Right lobe of liver (tissue), 6 donors: ENCODE results near the gene AP5Z1. TPM values are rescaled to one million over a fixed set of nuclear protein-coding genes. Genes with fewer than 3 reads are reported as not detected.

Experiments
- ATAC-seq, 4 donors: fragments of 200-7000 bp; cut with Tn5 transposase; one replicate each; pipeline ENCODE4 v1.9.1; 2020; ENCODE audit warnings: mild to moderate bottlenecking in 4 of 4, moderate library complexity in 4 of 4
- DNase-seq, 3 donors: peaks; one replicate each; pipeline ENCODE4 v3.0.0-alpha.2; 2020
- H3K27ac ChIP-seq, 3 donors: fragments of 200-600 bp; one replicate each; pipeline ENCODE4 v1.8.0; 2022
- H3K27me3 ChIP-seq, 2 donors: fragments of 200-600 bp; one replicate each; pipeline ENCODE4 v1.8.0; 2022
- H3K36me3 ChIP-seq, 4 donors: fragments of 200-600 bp; sonication (generic) in 1 of 4; one replicate each; pipeline versions ENCODE4 v1.5.1 to v1.8.0; 2017 to 2022; ENCODE audit warnings: control low read depth in 1 of 4
- H3K4me1 ChIP-seq, 4 donors: fragments of 200-600 bp; sonication (generic) in 1 of 4; one replicate each; pipeline versions ENCODE4 v1.5.1 to v1.8.0; 2017 to 2022; ENCODE audit warnings: control low read depth in 1 of 4
- H3K4me3 ChIP-seq, 3 donors: fragments of 200-600 bp; one replicate each; pipeline ENCODE4 v1.8.0; 2022
- H3K9me3 ChIP-seq, 4 donors: fragments of 200-600 bp; sonication (generic) in 1 of 4; one replicate each; pipeline versions ENCODE4 v1.5.1 to v1.8.0; 2017 to 2022; ENCODE audit warnings: control low read depth in 1 of 4
- POLR2A ChIP-seq: fragments of 450-650 bp; IDR thresholded peaks from one replicate; pipeline ENCODE4 v1.6.1; 2017; ENCODE audit warnings: antibody characterized with exemption, mild to moderate bottlenecking
- WGBS: methylation state at CpG from one replicate; pipeline ENCODE4 v1.1.6; 2018; ENCODE audit warnings: low coverage, low lambda C conversion rate; ENCODE audit not compliant: insufficient coverage; ENCODE audit errors: missing lambda C conversion rate; 5-methylcytosine and 5-hydroxymethylcytosine counted together
- intact Hi-C, 2 donors: fragments of 100-400 bp; cut with DNase I; formaldehyde crosslinking; loops; one replicate each; pipeline versions ENCODE4 v1.11.2 to v1.14.1; 2022
- total RNA-seq, 6 experiments: library from RNA; depleted of rRNA in 2 of 6; stranded (reverse); fragments of >200 nt in 2 of 6; fragmentation: NEBNext Ultra II Directional in 3 of 6; extraction: Animal tissue kit (Norgen Biotek cat#: 25700) in 3 of 6; gene quantifications; one replicate each; pipeline versions ENCODE4 v1.1.0 to v1.2.4, GENCODE V29; 2016 to 2023
- TF ChIP-seq, protein P1 (sequence below), 4 donors: fragments of 200-600 bp in 3 of 4; fragments of 450-650 bp in 1 of 4; IDR thresholded peaks; one replicate each; pipeline versions ENCODE4 v1.5.1 to v1.8.0; 2016 to 2022; ENCODE audit warnings: antibody characterized with exemption in 4 of 4, mild to moderate bottlenecking in 2 of 4
- donor health status: DM: no; HTN: yes; CAD: no.
- donor health status: DM: no; HTN: no; CAD: no.
- donor health status: DM: no; HTN: no; CAD: no.
- donor health status: DM: no; HTN: yes; CAD: no.
- donor health status: DM: no; HTN: yes; CAD: no.

AP5Z1 gene
- total RNA-seq, 6 experiments from 2014 or later, result 9.7 to 23.6 (median 14.2) TPM

- ATAC-seq (no peak), DNase-seq (no peak)
- 80% methylated on average over 1 of the region's 15 CpGs for WGBS
- Histone ChIP-seq H3K27me3 (no peaks in the 10 kb centered on the region), H3K9me3 (no peaks in the 10 kb centered on the region), H3K4me3 (no peak overlapping the region), H3K36me3 (no peaks in the 10 kb centered on the region), H3K27ac (no peak overlapping the region), H3K4me1 (peaks cover 0 to 8% (median 4%) of the 10 kb centered on the region in 4 donors)
- intact Hi-C loops, result no loop called here
- TF ChIP-seq, protein P1, sequence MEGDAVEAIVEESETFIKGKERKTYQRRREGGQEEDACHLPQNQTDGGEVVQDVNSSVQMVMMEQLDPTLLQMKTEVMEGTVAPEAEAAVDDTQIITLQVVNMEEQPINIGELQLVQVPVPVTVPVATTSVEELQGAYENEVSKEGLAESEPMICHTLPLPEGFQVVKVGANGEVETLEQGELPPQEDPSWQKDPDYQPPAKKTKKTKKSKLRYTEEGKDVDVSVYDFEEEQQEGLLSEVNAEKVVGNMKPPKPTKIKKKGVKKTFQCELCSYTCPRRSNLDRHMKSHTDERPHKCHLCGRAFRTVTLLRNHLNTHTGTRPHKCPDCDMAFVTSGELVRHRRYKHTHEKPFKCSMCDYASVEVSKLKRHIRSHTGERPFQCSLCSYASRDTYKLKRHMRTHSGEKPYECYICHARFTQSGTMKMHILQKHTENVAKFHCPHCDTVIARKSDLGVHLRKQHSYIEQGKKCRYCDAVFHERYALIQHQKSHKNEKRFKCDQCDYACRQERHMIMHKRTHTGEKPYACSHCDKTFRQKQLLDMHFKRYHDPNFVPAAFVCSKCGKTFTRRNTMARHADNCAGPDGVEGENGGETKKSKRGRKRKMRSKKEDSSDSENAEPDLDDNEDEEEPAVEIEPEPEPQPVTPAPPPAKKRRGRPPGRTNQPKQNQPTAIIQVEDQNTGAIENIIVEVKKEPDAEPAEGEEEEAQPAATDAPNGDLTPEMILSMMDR (IDR thresholded peaks at IDR 0.05), result no peak
- TF ChIP-seq POLR2A, result no peak
Observed at GRCh38 chr7:4733936-4734528, 41.4 kb upstream of the AP5Z1 start.

GRCh38 chr7:4734587-4735345, 40.7 kb upstream of the AP5Z1 start:
- TF ChIP-seq POLR2A, result no peak
- TF ChIP-seq, protein P1 (IDR thresholded peaks at IDR 0.05), result no peak
- H3K9me3 ChIP-seq, result no peaks in the 10 kb centered on the region
- H3K27me3 ChIP-seq, result no peaks in the 10 kb centered on the region
- intact Hi-C loops, result no loop called here
- H3K27ac ChIP-seq, result no peak overlapping the region
- ATAC-seq (peak in 1 of 4 donors; percentile 3), DNase-seq (no peak)
- H3K4me1 ChIP-seq, result peaks cover 0 to 15% (median 5%) of the 10 kb centered on the region in 4 donors
- H3K36me3 ChIP-seq, result no peaks in the 10 kb centered on the region
- no peak overlapping the region for H3K4me3 ChIP-seq
- WGBS, result 82% methylated on average over 12 of the region's 23 CpGs

DNA sequence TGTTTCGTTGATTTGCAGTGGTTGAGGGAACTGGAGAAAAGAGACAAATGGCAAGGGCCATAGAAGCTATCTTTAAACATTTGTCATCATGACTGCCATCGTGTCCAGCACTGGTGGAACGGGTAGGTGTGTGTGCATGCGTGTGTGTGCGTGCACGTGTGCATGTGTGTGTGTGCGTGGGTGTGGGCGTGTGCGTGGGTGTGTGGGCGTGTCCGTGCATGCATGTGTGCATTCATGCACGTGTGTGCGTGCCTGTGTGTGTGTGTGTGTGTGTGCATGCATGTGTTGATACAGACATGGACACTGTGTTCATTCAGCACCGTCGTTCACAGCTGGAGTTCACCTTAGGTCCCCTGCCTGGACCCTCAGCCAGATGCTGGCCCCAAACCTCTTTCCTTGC, 38.1 kb upstream of the AP5Z1 start:
- Histone ChIP-seq H3K27me3 (no peaks in the 10 kb centered on the region), H3K36me3 (peaks cover 0 to 12% (median 3%) of the 10 kb centered on the region in 4 donors), H3K4me1 (peaks cover 0 to 17% (median 5%) of the 10 kb centered on the region in 4 donors), H3K9me3 (no peaks in the 10 kb centered on the region), H3K4me3 (no peak overlapping the region), H3K27ac (no peak overlapping the region)
- ATAC-seq (no peak), DNase-seq (no peak)
- TF ChIP-seq, protein P1 (IDR thresholded peaks at IDR 0.05), result no peak
- no peak for TF ChIP-seq POLR2A
- 84% methylated on average over 5 of the region's 15 CpGs for WGBS
- intact Hi-C loops, result no loop called here

DNA sequence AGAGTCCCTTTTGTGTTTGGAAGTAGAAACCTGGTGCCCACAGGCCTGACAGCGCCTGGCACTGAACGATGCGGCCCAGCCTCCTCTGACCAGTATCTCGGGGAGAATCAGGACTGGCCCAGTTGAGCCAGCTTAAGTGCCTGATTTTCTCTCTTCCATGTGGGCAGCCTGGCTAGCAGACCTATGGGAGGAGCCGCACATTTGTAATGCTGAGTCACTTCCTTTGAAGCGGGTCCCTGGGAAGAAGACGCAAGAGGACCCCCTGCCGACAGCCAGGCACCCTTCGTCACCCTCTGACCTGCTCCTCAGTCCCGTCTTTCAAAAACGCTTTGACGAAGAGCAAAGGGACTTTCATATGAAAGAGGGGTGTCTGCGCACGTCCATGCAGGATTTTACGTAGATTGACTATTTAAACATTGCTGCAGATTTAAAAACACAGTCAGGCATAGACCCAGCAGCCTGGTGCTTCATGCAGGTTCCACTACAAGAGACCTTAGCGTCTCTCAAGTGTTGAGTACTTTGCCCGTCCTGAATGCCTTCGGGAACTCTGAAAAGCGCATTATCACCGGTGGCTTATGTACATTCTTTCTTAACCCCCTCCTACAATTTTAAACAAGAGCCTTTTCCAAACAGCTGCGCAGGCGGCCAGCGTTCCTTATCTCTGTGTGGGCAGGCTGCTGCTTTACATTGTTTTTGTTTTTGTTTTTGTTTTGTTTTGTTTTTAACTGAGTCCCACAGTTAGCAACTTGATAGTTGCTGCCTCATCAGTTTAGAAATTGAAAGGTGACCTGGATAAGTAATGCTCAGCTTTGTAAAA, 36.5 kb upstream of the AP5Z1 start:
- intact Hi-C loops, result no loop called here
- 31% methylated on average over 12 of the region's 23 CpGs for WGBS
- Histone ChIP-seq H3K36me3 (peaks cover 0 to 12% (median 3%) of the 10 kb centered on the region in 4 donors), H3K4me1 (peaks cover 0 to 17% (median 5%) of the 10 kb centered on the region in 4 donors), H3K4me3 (peak overlapping the region in 2 of 3 donors; percentile 15 to 17), H3K27me3 (no peaks in the 10 kb centered on the region), H3K9me3 (no peaks in the 10 kb centered on the region), H3K27ac (peak overlapping the region; percentile 34 to 67 (median 56))
- ATAC-seq (peak; percentile 45 to 67 (median 54)), DNase-seq (no peak)
- TF ChIP-seq, protein P1 (IDR thresholded peaks at IDR 0.05), result no peak
- no peak for TF ChIP-seq POLR2A
